Astrocyte (in vitro differentiated cells and primary cell): ENCODE measurements around the gene NT5C. TPM values are rescaled to one million over a fixed set of nuclear protein-coding genes. Genes with fewer than 3 reads are reported as not detected.

Experiments
- DNase-seq: peaks from one replicate; pipeline ENCODE4 v3.0.0-alpha.2; 2010; ENCODE audit warnings: low read depth
- FAIRE-seq: peaks from 2 replicates; lab custom pipeline; 2011; peaks lifted over from hg19 to GRCh38; lab: Jason Lieb, UNC
- H2AFZ ChIP-seq: 2 replicates; pipeline ENCODE4 v1.6.0; 2012; ENCODE audit warnings: low read depth, low read length, inconsistent platforms
- H3K27ac ChIP-seq: 2 replicates; pipeline ENCODE4 v1.5.1; 2011; ENCODE audit warnings: low read depth, low read length, inconsistent platforms
- H3K27me3 ChIP-seq: 2 replicates; pipeline ENCODE4 v1.6.0; 2011; ENCODE audit warnings: low read length, inconsistent platforms; ENCODE audit not compliant: insufficient read depth
- H3K36me3 ChIP-seq: 2 replicates; pipeline ENCODE4 v1.5.1; 2011; ENCODE audit warnings: low read length, inconsistent platforms; ENCODE audit not compliant: insufficient read depth
- H3K4me1 ChIP-seq: 2 replicates; pipeline ENCODE4 v1.5.1; 2011; ENCODE audit warnings: low read length, inconsistent platforms; ENCODE audit not compliant: insufficient read depth
- H3K4me2 ChIP-seq: 2 replicates; pipeline ENCODE4 v1.6.0; 2012; ENCODE audit warnings: low read length, inconsistent platforms
- H3K4me3 ChIP-seq: 2 replicates; pipeline ENCODE4 v1.5.1; 2011; ENCODE audit warnings: low read depth, mild to moderate bottlenecking, low read length, inconsistent platforms; ENCODE audit not compliant: insufficient read depth
- H3K79me2 ChIP-seq: 2 replicates; pipeline ENCODE4 v1.6.0; 2012; ENCODE audit warnings: mild to moderate bottlenecking, low read length, inconsistent platforms; ENCODE audit not compliant: insufficient read depth
- H3K9ac ChIP-seq: 2 replicates; pipeline ENCODE4 v1.6.0; 2012; ENCODE audit warnings: mild to moderate bottlenecking, low read length, inconsistent platforms
- H3K9me3 ChIP-seq: 2 replicates; pipeline ENCODE4 v1.5.1; 2012; ENCODE audit warnings: low read depth, mild to moderate bottlenecking, low read length, inconsistent platforms; ENCODE audit not compliant: insufficient read depth
- H4K20me1 ChIP-seq: 2 replicates; pipeline ENCODE4 v1.6.0; 2012; ENCODE audit warnings: low read length, inconsistent platforms; ENCODE audit not compliant: insufficient read depth
- H3K27ac Mint-ChIP-seq: one replicate; pipeline ENCODE4 v1.8.0; 2021; ENCODE audit warnings: mild to moderate bottlenecking, mixed read lengths; ENCODE audit not compliant: unreplicated experiment
- H3K27me3 Mint-ChIP-seq: one replicate; pipeline ENCODE4 v1.8.0; 2021; ENCODE audit warnings: low read depth, mixed read lengths; ENCODE audit not compliant: unreplicated experiment
- H3K36me3 Mint-ChIP-seq: one replicate; pipeline ENCODE4 v1.8.0; 2021; ENCODE audit warnings: low read depth, mixed read lengths; ENCODE audit not compliant: unreplicated experiment
- H3K4me1 Mint-ChIP-seq: one replicate; pipeline ENCODE4 v1.8.0; 2021; ENCODE audit warnings: low read depth, mixed read lengths; ENCODE audit not compliant: unreplicated experiment
- H3K4me3 Mint-ChIP-seq: one replicate; pipeline ENCODE4 v1.8.0; 2021; ENCODE audit warnings: mild to moderate bottlenecking, moderate library complexity, mixed read lengths; ENCODE audit not compliant: unreplicated experiment
- H3K9me3 Mint-ChIP-seq: one replicate; pipeline ENCODE4 v1.8.0; 2021; ENCODE audit warnings: mild to moderate bottlenecking, mixed read lengths; ENCODE audit not compliant: unreplicated experiment
- EZH2 ChIP-seq: IDR thresholded peaks from 2 replicates; pipeline ENCODE4 v1.6.1; 2012; ENCODE audit warnings: mild to moderate bottlenecking, low read length, inconsistent platforms; ENCODE audit not compliant: insufficient read depth
- total RNA-seq: library from RNA; stranded (reverse); gene quantifications from 2 replicates; pipeline ENCODE4 v1.2.1, GENCODE V29; 2021
- TF ChIP-seq, protein P1 (sequence below): IDR thresholded peaks from 2 replicates; pipeline ENCODE4 v1.5.1; 2011; ENCODE audit warnings: low read depth, mild to moderate bottlenecking, inconsistent platforms, low read length, moderate library complexity; ENCODE audit not compliant: insufficient read depth

Gene NT5C
- total RNA-seq, 1 donor from 2014 or later, result 29.5 TPM

- no peak for FAIRE-seq
- H3K79me2 ChIP-seq, result no peaks in the 10 kb centered on the region
- no peaks in the 10 kb centered on the region for H3K27me3 Mint-ChIP-seq
- peaks cover 21% of the 10 kb centered on the region for H3K4me1 Mint-ChIP-seq
- DNase-seq, result no peak
- H3K36me3 Mint-ChIP-seq, result peaks cover 2% of the 10 kb centered on the region
- no peak overlapping the region for H3K4me3 ChIP-seq
- H4K20me1 ChIP-seq, result no peaks in the 10 kb centered on the region
- H3K27ac ChIP-seq, result no peak overlapping the region
- no peak overlapping the region for H3K9ac ChIP-seq
- H3K9me3 ChIP-seq, result no peaks in the 10 kb centered on the region
- no peak overlapping the region for H3K4me3 Mint-ChIP-seq
- no peaks in the 10 kb centered on the region for H3K9me3 Mint-ChIP-seq
- H3K36me3 ChIP-seq, result no peaks in the 10 kb centered on the region
- TF ChIP-seq, protein P1, sequence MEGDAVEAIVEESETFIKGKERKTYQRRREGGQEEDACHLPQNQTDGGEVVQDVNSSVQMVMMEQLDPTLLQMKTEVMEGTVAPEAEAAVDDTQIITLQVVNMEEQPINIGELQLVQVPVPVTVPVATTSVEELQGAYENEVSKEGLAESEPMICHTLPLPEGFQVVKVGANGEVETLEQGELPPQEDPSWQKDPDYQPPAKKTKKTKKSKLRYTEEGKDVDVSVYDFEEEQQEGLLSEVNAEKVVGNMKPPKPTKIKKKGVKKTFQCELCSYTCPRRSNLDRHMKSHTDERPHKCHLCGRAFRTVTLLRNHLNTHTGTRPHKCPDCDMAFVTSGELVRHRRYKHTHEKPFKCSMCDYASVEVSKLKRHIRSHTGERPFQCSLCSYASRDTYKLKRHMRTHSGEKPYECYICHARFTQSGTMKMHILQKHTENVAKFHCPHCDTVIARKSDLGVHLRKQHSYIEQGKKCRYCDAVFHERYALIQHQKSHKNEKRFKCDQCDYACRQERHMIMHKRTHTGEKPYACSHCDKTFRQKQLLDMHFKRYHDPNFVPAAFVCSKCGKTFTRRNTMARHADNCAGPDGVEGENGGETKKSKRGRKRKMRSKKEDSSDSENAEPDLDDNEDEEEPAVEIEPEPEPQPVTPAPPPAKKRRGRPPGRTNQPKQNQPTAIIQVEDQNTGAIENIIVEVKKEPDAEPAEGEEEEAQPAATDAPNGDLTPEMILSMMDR, result no peak
- TF ChIP-seq EZH2, result no peak
- H2AFZ ChIP-seq, result no peak overlapping the region
- H3K27me3 ChIP-seq, result no peaks in the 10 kb centered on the region
- no peak overlapping the region for H3K4me2 ChIP-seq
- peaks cover 9% of the 10 kb centered on the region for H3K4me1 ChIP-seq
- H3K27ac Mint-ChIP-seq, result no peak overlapping the region
Observed at GRCh38 chr17:75094871-75095399, 36.6 kb downstream of the NT5C start.

- Histone ChIP-seq H3K36me3 (no peaks in the 10 kb centered on the region), H3K4me1 (peaks cover 15% of the 10 kb centered on the region), H2AFZ (no peak overlapping the region), H3K27me3 (no peaks in the 10 kb centered on the region), H3K4me2 (no peak overlapping the region), H4K20me1 (no peaks in the 10 kb centered on the region), H3K9ac (no peak overlapping the region), H3K4me3 (no peak overlapping the region), H3K9me3 (no peaks in the 10 kb centered on the region), H3K79me2 (no peaks in the 10 kb centered on the region), H3K27ac (no peak overlapping the region)
- Mint-ChIP-seq H3K9me3 (no peaks in the 10 kb centered on the region), H3K36me3 (peaks cover 2% of the 10 kb centered on the region), H3K27me3 (no peaks in the 10 kb centered on the region), H3K27ac (no peak overlapping the region), H3K4me1 (peaks cover 27% of the 10 kb centered on the region), H3K4me3 (no peak overlapping the region)
- DNase-seq (no peak), FAIRE-seq (no peak)
- no peak for TF ChIP-seq EZH2
- TF ChIP-seq, protein P1, result no peak
Observed at GRCh38 chr17:75093548-75094158, 37.9 kb downstream of the NT5C start.

GRCh38 chr17:75091855-75092327 lies 39.7 kb downstream of the NT5C start:
- TF ChIP-seq, protein P1, result no peak
- no peak for TF ChIP-seq EZH2
- Histone ChIP-seq H3K9ac (no peak overlapping the region), H3K27ac (no peak overlapping the region), H3K79me2 (no peaks in the 10 kb centered on the region), H3K4me1 (peaks cover 31% of the 10 kb centered on the region), H3K36me3 (no peaks in the 10 kb centered on the region), H2AFZ (no peak overlapping the region), H3K4me2 (no peak overlapping the region), H3K4me3 (no peak overlapping the region), H3K27me3 (no peaks in the 10 kb centered on the region), H4K20me1 (no peaks in the 10 kb centered on the region), H3K9me3 (no peaks in the 10 kb centered on the region)
- no peak overlapping the region for H3K27ac Mint-ChIP-seq
- no peaks in the 10 kb centered on the region for H3K27me3 Mint-ChIP-seq
- DNase-seq, result no peak
- peaks cover 30% of the 10 kb centered on the region for H3K4me1 Mint-ChIP-seq
- no peaks in the 10 kb centered on the region for H3K9me3 Mint-ChIP-seq
- H3K4me3 Mint-ChIP-seq, result no peak overlapping the region
- H3K36me3 Mint-ChIP-seq, result no peaks in the 10 kb centered on the region
- FAIRE-seq, result no peak
